ENCODE measurements around the gene ZNF318.

ZNF318 gene

DNA sequence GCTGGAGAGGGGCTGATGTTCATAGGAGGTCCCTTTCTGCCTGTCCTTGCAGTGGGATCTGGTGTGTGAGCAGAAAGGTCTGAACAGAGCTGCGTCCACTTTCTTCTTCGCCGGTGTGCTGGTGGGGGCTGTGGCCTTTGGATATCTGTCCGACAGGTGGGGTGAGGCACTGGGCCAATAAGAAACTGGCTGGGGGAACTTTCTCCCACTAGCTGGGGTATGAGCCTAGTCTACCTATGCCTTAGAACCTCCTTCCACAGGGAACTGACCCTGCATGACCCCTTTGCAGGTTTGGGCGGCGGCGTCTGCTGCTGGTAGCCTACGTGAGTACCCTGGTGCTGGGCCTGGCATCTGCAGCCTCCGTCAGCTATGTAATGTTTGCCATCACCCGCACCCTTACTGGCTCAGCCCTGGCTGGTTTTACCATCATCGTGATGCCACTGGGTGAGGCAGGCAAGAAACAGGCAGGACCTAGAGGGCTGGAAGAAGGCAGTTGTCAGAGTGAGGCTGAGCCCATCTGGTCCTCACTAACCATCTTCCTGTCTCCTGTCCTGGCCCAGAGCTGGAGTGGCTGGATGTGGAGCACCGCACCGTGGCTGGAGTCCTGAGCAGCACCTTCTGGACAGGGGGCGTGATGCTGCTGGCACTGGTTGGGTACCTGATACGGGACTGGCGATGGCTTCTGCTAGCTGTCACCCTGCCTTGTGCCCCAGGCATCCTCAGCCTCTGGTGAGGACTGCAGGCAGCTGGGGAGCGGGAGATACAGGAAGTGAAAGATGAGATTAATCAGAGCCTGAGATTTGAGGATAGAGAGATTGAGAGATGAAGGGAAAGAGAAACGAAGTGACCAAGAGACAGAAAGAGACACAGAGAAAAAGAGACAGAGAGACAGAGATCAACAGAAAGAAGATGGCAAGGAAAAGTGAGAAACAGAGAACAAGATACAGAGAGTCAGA lies 69.8 kb downstream of the ZNF318 start:
- no peak for DNase-seq

DNA sequence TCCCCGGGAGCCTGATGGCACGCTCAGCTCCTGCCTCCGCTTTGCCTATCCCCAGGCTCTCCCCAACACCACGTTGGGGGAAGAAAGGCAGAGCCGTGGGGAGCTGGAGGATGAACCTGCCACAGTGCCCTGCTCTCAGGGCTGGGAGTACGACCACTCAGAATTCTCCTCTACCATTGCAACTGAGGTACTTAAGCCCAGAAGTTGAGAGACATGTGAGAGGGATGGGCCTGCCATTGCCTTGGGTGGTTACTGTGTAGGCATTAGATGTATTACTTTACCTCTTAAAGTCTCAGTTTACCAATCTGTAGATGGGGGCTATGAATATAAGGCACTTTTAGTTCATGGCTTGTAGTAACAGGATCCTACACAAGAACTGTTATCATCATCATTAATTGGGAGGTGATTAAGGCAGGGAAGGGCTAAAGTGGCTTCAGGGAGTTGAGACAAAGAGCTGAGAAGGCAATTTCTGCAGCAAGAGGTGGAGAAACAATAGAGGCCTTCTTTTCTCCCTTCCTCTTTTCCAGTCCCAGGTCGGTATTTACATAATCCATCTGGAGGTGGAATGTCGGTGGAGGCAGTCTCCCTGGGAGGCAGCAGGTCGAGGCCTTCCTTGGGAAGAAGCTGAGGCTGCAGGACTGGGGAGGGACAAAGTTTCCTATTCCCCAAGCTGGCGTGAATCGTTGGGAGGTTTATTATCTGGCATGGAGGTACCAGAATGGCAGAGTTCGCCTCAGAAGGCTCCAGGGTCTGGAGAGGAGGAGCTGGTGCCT lies 70.7 kb downstream of the ZNF318 start:
- no peak for DNase-seq

- DNase-seq: no peak
Observed at GRCh38 chr6:43297644-43298564, 71.5 kb downstream of the ZNF318 start, which contains the start of gene SLC22A7. Gene SLC22A7, plus strand, starts transcription at chr6:43298260. Its CDS starts 99 bp downstream, at chr6:43298359.

GRCh38 chr6:43296780-43297497 lies 72.5 kb downstream of the ZNF318 start:
- no peak for DNase-seq

GRCh38 chr6:43295456-43295855 lies 74.0 kb downstream of the ZNF318 start:
- no peak for DNase-seq

DNA sequence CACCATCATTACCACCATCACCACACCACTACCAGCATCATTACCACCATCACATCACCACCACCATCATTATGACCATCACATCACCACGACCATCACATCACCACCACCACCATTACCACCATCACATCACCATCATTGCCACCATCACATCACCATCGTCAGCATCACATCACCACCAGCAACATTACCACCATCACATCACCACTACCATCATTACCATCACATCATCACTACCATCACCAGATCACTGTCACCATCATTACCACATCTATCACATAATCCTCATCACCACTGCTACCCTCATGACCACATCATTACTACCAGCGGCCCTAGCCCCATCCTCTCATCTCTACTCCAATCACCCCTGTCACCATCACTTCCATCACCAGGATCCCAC lies 74.9 kb downstream of the ZNF318 start:
- no peak for DNase-seq

GRCh38 chr6:43293698-43294097 lies 75.7 kb downstream of the ZNF318 start:
- DNase-seq: no peak

GRCh38 chr6:43292763-43293318 lies 76.6 kb downstream of the ZNF318 start:
- DNase-seq: no peak

- no peak for DNase-seq
Observed at GRCh38 chr6:43292341-43292740, 77.1 kb downstream of the ZNF318 start.

GRCh38 chr6:43291708-43292107 lies 77.7 kb downstream of the ZNF318 start:
- no peak for DNase-seq

GRCh38 chr6:43290905-43291355 lies 78.5 kb downstream of the ZNF318 start:
- no peak for DNase-seq

DNA sequence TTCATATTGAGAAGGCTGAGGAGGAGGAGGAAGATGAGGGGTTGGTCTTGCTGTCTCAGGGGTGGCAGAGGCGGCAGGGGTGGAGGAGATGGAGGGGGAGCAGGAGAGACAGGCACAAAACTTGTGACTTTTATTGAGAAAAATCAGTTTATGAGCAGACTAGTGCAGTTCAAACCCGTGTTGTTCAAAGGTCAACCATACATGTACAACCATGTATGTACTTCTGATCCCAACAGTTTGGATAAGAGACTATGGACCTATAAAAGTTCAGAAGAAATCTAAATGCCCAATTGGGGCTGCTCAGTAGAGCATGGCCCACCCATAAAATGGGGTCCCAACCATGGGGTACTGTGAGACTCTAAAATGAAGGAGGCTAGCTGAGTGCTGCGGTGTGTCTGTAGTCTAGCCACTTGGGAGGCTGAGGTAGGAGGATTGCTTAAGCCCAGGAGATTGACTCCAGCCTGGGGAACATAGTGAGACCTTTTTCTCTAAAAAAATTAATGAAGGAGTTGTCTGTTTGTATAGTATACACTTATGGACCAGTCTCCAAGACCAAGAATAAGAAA lies 79.0 kb downstream of the ZNF318 start:
- DNase-seq: no peak

GRCh38 chr6:43287717-43288679 lies 81.4 kb downstream of the ZNF318 start:
- no peak for DNase-seq

GRCh38 chr6:43286980-43287716 lies 82.3 kb downstream of the ZNF318 start:
- no peak for DNase-seq

- no peak for DNase-seq
Observed at GRCh38 chr6:43286456-43286979, 82.9 kb downstream of the ZNF318 start.

Data from stimulated activated CD4-positive, alpha-beta T cell treated with anti-CD3 and anti-CD28 coated beads, Interleukin-4, amount 100 ng/mL, for 1 hour (primary cell).